GM12801 (cell line): ENCODE measurements around the gene WT1.

Source experiments
- TF ChIP-seq, protein P1 (sequence below): IDR thresholded peaks from one replicate; pipeline ENCODE4 v1.5.1; 2011; ENCODE audit warnings: control low read depth; ENCODE audit not compliant: insufficient read length; ENCODE audit errors: extremely low read depth

The WT1 gene

DNA sequence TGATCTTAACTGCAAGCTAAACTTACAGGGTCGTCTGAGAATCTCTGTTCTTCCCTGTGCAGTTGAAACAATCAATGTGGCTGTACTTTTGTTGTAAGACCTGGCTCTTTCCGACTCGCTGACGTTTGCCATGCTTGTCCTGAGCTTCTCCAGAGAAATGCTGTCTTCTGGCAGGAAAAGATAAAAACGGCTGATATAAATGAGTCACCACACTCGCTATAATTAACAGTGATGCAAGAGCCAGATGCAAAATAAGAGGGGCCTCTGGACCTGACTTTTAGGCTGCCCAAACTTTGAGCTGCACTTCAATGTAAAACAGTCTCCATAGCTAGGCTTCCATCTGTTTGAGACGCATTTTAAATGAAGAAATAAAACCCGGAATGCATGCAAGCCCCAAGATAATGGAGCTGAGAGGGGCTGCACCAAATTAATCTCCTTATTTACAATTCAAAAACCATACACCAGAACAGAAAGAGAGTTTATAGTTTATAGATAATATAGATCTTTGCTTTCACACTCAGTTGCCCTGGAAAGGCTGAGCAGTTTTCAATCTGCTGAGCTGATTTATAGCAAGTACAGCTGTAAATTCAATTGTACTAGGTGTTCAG lies 48.5 kb downstream of the WT1 start:
- TF ChIP-seq, protein P1, sequence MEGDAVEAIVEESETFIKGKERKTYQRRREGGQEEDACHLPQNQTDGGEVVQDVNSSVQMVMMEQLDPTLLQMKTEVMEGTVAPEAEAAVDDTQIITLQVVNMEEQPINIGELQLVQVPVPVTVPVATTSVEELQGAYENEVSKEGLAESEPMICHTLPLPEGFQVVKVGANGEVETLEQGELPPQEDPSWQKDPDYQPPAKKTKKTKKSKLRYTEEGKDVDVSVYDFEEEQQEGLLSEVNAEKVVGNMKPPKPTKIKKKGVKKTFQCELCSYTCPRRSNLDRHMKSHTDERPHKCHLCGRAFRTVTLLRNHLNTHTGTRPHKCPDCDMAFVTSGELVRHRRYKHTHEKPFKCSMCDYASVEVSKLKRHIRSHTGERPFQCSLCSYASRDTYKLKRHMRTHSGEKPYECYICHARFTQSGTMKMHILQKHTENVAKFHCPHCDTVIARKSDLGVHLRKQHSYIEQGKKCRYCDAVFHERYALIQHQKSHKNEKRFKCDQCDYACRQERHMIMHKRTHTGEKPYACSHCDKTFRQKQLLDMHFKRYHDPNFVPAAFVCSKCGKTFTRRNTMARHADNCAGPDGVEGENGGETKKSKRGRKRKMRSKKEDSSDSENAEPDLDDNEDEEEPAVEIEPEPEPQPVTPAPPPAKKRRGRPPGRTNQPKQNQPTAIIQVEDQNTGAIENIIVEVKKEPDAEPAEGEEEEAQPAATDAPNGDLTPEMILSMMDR = no peak

DNA sequence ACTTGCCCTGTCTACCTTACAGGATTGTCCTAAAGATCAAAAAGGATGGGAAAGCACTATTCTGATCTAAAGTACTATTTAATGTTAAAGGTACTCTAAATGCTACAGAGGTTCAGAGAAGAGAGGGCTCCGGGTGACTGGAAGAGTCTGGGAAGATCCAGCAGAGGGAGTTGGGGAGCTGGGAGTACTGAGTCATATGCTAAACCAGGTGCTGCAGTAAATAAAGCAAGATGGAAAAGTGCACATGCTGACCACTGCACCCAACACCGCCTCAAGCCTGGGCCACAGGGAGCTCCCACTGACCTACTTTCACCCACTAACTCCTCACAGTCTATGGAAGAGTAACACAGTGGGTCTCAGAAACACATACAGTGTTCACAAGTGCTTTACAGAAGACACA lies 49.3 kb downstream of the WT1 start:
- TF ChIP-seq, protein P1 = no peak

DNA sequence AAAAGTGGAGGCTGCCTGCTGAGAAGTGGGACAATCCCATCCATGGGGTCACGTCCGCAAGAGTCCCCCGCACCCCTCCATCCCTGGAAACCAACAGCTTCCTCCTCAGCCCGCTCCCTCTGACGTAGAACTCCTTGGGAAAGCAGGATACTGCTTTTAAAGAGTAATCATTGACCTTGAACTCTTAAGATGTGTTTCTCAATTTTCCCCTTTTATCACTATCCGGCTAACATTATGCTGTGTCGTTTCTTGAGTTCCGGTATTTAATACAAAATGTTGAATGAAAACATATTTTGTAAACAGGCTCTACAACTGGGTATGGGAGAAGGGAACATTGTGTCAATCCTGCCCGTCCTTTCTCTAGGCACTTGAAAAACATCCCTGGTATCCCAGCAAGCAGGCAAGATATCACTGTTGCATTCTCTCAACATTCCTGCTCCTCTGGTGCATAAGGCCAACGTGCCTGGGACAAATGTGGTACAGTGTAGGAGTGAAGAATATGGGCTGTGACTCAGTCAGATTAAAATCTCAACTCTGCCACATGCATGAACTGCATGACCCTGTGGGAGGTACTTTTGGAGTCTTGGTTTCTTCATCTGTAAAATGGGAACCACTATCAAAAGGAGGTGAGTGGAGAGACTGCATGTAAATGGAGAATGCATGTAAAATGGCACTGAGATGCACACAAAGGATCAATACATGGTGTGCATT lies 52.8 kb downstream of the WT1 start:
- TF ChIP-seq, protein P1 = no peak

DNA sequence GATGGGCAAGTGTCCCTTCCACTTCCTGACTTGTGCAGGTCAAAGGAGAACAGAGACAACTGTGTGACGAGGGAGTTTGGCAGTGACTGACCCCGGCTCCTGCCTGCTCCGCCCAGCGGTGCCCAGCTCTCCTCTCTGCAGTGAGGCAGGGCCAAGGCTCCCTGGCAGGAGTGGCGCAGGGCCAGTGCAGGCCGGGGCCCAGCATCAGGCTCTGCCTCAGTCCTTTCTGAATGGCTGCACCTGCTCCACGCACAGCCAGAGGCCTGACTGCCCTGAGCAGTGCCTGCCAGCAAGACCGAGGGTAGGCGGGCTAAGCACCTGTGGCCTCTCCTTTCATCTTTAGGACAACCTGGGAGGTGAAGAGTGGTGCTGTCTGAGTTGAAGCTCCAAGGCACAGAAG lies 54.2 kb downstream of the WT1 start:
- TF ChIP-seq, protein P1 = no peak

DNA sequence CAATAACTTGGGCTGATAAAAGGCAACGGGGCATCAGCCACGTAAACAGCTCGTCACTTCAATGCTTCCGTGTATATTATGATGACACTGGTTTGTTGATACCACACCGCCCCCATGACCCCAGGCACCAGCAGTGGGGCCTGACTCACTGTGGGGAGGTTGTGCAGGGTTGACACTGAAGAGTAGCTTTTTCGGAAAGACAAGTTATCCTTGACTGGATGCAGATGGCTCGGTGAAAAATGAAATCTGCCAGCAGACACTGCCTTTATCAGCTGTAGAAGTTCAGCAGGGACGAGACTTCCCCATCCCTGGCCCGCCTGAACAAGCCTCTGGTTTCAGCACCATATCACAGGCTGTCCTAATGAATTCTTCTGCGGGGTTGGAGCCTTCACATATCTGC lies 55.6 kb downstream of the WT1 start:
- TF ChIP-seq, protein P1 = no peak

DNA sequence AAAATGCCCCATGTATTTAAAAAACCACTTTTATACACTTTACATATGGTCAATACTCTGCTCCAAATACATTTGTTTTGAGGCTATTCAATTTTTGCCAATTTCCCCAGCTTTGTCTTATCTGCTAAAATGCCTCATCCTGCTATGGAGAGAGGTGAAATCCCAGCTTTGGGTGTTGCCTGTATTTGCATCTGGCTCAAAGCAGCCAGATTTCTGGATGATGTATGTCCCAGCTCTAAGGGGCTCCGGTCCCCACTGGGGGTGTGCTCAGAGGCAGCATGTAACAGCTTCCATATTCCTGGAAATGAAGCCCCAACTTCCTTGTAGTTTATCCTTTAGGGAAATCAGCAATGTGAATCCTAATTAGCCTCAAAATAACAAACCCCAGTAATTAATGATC lies 59.5 kb downstream of the WT1 start:
- TF ChIP-seq, protein P1 = no peak

DNA sequence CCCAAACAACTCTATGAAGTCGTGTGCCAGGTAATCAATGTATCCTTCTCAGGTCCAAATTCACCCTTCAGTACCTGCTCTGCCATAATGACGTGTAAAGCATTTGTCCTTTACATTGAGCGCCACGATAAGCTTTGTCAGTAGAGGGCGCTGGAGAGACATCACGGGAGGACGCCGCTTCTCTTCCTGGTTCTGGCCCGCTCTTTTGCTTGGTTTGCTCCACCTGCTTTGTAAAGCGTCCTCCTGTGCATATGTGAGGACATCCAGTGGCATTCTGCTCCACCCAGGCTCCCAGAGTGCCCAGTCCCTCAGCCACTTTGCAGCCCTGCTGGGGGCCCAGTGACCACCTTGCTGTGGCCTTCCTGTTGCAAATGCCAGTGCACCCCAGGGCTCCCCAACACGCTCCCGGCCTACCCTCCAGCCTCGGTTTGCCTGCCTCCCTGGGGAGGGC lies 61.1 kb downstream of the WT1 start:
- TF ChIP-seq, protein P1 = no peak
